GM12892 (cell line): Measurements from ENCODE around the gene PDSS2.
A peak's percentile ranks its signal among the peaks of the same experiment; 100 is the strongest.
"Not testable (repeated sequence)": the region's sequence is repeated elsewhere in the genome, so short reads cannot be mapped to it uniquely, and the experiment has no call there.

ENCODE experiments used
- DNase-seq: peaks from one replicate; pipeline ENCODE4 v3.0.0; 2011; ENCODE audit not compliant: insufficient read length
- FAIRE-seq: peaks from 2 replicates; lab custom pipeline; 2011; peaks lifted over from hg19 to GRCh38; lab: Jason Lieb, UNC
- POLR2A ChIP-seq: IDR thresholded peaks from 2 replicates; pipeline ENCODE4 v1.6.1; 2011; ENCODE audit warnings: low read depth, low read length, control low read depth
- POLR2AphosphoS5 ChIP-seq: IDR thresholded peaks from 2 replicates; pipeline ENCODE4 v1.6.1; 2011; ENCODE audit warnings: low read depth, low read length, control low read depth
- TAF1 ChIP-seq: IDR thresholded peaks from 2 replicates; pipeline ENCODE4 v1.6.1; 2011; ENCODE audit warnings: low read depth, mild to moderate bottlenecking, control low read depth, low read length, borderline replicate concordance

PDSS2 gene

DNA sequence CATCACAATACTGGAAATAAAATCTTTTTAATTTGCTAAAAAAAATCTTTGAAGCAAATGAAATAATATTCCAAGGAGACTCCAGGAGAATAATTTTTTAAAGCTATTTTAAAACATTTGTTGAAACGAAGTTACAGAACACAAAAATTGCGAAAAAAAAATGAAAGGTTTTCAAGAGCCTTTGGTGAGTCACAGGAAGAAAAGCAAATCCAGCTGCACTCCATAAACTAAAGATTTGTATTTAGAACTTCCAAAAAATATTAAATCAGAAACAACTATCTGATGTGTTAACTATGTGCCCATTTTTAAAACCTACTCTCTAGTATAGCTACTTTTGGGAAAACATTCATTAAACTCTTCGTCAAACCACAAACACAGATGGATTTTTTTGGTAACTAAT, 23.6 kb downstream of the PDSS2 start:
- DNase-seq = no peak
- FAIRE-seq = no peak

DNA sequence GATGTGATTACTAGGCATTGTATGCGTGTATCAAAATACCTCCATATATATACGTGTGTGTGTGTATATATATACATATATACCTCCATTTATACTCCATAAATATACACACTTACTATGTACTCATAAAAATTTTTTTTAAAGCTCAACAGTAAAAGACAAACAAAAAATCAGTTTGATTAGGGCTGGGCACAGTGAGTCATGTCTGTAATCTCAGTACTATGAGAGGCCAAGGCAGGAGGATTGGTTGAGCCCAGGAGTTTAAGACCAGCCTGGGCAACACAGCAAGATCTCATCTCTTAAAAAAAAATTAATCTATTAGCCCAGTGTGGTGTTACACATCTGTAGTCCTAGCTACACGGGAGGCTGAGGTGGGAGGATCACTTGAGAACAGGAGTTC, 24.6 kb downstream of the PDSS2 start:
- TF ChIP-seq POLR2AphosphoS5 = no peak
- no peak for TF ChIP-seq POLR2A
- TF ChIP-seq TAF1 = no peak
- no peak for DNase-seq
- FAIRE-seq = peak; percentile 14

More for the DNA sequence above, 23.6 kb downstream of the PDSS2 start:
- TF ChIP-seq POLR2AphosphoS5 (no peak), TAF1 (no peak), POLR2A (no peak)

DNA sequence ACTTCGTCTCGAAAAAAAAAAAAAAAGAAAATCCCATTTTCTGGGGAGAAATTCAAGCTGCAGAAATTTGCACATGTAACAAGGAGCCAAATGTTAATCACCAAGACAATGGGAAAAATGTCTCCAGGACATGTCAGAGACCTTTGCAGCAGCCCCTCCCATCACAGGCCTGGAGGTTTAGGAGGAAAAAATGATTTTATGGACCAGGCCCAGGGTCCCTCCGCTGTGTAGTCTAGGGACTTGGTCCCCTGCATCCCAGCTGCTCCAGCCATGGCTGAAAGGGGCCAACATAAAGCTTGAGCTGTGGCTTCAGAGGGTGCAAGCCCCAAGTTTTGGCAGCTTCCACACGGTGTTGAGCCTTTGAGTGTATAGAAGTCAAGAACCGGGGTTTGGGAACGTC, 33.4 kb downstream of the PDSS2 start:
- FAIRE-seq, DNase-seq: not testable (repeated sequence)

DNA sequence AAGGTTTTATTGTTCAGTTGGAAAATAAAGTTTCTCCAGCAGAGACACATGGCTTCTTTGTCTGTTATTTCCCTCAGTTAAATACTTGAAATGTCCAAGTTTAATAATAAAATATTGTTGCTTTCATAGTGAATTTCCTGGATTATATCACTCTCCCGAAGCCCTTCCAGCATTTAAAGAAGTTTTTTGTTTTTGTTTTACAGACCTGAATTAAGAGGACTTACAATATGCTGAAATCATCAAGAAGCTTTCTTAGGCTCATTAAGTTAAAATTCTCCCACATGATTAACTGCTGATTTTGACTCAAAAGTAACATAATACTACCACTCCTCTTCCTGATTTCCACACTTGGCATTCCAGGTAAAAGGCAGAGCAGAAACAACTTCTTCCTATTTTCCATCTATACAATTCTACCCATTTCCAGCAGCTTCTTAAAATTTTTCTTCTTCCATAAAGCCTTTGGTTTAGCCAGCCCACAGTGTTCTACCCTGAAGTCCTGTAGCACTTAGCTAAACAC, 35.8 kb downstream of the PDSS2 start:
- DNase-seq (no peak), FAIRE-seq (no peak)
- TF ChIP-seq TAF1 = no peak
- no peak for TF ChIP-seq POLR2AphosphoS5
- no peak for TF ChIP-seq POLR2A

DNA sequence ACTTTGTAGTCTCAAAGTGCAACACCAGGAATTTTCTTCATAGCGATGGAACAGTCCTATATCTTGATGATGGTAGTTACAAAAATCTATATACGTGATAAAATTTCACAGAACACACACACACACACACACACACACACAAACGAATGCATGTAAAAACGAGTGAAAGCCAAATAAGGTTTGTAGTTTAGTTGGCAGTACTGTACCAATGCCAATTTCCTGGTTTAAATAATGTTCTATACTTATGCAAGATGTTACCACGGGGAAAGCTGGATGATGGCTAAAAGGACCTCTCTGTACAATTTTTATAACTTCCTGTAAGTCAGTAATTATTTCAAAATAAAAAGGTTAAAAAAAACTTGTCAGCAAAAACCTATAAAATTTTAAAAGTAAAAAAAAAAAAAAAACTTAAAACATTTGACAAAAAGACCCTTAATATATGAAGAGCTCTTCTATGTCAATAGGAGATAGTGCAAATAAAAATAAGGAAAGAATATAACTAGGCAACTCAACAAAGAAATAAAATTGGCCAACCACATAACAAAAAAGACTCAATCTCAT, 37.6 kb downstream of the PDSS2 start:
- TF ChIP-seq POLR2A (no peak), POLR2AphosphoS5 (no peak), TAF1 (no peak)
- DNase-seq (no peak), FAIRE-seq (no peak)

DNA sequence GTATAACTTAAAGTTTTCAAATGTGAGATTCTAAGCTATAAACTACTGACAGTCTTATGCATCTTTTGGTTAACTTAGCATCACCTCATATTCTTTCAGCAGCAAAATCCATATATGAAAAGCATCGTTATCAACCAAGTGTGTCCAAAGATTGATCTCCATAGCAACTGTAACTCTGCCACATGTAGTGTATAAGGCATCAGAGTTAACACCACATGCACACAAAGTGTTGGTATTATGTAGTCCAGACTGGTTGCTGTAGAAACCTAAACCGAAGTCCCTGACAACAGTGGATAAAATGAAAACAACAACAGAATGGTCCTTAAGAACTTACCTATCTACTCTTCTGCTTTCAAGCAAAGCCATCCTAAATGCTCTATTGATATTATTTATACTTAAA, 39.6 kb downstream of the PDSS2 start:
- DNase-seq (no peak), FAIRE-seq (peak; percentile 67)
- TF ChIP-seq TAF1 = no peak
- TF ChIP-seq POLR2AphosphoS5 = no peak
- TF ChIP-seq POLR2A = no peak

DNA sequence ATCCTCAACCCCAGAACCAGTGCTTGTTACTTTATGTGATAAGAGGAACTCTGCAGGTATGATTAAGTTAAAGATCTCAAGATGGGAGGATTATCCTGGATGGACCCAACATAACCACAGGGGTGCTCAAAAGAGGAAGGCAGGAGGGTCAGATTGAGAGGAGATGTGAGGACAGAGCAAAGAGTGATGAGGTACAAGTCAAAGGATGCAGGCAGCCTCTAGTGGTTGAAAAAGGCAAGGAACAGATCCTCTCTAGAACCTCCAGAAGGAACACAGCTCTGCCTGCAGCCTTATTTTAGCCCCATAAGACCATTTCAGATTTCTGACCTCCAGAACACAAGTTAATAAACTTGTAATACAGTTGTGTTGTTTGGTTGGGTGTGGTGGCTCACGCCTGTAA, 41.2 kb downstream of the PDSS2 start:
- FAIRE-seq (no peak), DNase-seq (no peak)
- TF ChIP-seq POLR2A = no peak
- no peak for TF ChIP-seq TAF1
- no peak for TF ChIP-seq POLR2AphosphoS5

DNA sequence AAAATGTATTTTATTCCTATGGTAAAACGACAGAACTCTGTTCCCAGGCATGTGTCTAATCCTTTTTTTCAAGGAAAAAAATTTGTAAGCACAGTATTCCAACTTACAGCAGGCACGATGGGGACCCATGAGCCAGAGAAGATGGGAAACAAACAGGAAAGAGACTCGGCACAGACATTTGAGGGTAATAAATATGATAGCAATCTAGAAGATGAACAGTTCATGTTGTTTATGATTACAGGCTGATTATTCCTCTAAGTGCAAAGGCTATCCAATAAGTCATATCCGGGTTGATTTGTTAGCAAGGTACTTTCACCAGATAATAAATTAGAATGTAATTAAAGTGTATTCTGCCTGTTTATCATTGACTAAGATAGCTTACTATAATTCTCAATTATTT, 43.2 kb downstream of the PDSS2 start:
- no peak for DNase-seq

DNA sequence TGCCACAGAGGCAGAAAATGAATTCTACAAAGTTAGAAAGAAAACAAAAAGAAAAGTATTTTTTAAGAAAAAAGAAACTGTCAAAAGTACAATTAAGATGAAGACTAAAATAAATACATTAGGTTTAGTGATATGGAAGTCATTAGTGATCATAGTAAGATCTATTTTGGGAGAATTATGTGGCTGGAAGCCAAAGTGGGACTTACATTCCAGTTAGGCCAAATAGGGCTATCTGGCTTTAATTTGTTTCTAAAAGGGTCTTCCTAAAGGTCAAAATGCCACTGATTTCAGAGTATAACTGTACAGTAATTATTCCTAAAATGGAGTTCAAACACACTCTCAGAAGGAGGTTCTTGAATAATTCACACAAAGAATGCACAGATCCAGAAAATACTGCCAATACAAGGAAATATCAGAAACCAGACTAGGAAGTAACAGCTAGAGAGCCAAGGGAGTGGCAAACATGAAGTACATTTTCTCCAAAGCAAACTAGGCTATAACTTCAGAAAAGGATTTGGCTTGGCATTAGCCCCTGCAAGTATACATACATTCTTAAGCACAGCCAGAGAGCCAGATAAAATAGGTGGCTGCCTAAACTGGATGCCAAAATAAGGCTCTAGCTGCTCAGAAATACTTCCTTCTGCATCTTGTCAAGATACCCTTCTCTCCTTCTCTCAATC, 45.3 kb downstream of the PDSS2 start:
- DNase-seq = no peak
- TF ChIP-seq TAF1 = no peak
- no peak for TF ChIP-seq POLR2A
- no peak for TF ChIP-seq POLR2AphosphoS5
- no peak for FAIRE-seq

More for the DNA sequence above, 43.2 kb downstream of the PDSS2 start:
- no peak for FAIRE-seq
- no peak for TF ChIP-seq TAF1
- TF ChIP-seq POLR2A = no peak
- TF ChIP-seq POLR2AphosphoS5 = no peak

DNA sequence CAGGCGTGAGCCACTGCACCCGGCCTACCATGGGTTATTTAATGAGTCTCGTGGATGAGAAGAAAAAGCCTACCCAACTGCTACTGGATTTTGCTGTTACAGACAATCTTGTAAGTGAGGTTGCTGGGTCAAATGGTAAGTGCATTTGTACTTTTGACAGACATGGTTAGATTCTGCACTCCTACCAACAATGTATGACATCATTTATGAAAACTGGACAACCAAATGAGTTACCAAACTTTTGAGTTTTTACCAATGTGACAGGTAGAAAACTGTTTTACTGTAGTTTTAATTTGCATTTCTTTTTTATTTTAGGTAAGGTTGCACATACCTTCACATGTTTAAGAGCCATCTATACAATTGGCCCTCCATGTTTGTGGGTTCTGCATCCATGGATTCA, 48.2 kb downstream of the PDSS2 start:
- FAIRE-seq (no peak), DNase-seq (no peak)
- TF ChIP-seq TAF1 = no peak
- no peak for TF ChIP-seq POLR2A
- TF ChIP-seq POLR2AphosphoS5 = no peak

DNA sequence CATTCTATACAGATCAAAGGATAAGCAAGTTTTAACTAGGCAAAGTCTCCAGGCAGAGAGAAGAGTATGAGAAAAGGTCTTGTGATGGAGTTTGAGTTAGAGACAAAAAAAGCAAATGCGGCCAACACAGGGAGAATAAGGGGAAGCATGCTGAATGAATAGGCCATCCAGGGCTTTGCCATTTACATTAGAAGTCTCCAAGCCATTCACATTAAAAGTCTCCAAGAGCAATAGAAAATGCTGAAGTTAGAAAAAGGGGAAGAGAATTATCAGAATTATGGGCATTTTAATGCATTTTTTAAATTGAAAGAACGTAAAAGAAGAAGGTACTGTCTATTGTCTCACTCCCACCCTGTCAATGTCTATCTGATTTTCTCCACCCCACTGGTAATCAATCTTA, 49.4 kb downstream of the PDSS2 start:
- FAIRE-seq (no peak), DNase-seq (no peak)
- TF ChIP-seq POLR2A (no peak), POLR2AphosphoS5 (no peak), TAF1 (no peak)

DNA sequence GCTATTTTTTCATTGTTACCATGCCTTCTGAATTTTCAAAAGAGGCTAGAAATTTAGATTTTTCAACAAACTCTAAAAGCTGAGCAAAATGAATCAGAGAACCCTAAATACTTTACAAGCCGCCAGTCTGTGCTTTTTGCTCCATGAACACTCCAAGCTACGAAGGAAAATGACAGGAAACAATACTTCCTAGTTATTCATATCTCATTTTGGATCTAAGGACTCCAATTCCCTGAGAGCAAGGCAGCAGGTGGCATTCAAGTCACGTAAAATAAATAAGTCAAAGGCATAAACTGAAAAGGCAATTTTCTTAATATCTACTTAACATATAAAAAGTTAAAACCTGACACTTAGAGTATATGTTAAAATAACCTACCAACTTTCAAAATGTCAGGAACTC, 50.6 kb downstream of the PDSS2 start:
- DNase-seq (no peak), FAIRE-seq (no peak)
- TF ChIP-seq POLR2A = no peak
- no peak for TF ChIP-seq POLR2AphosphoS5
- no peak for TF ChIP-seq TAF1

DNA sequence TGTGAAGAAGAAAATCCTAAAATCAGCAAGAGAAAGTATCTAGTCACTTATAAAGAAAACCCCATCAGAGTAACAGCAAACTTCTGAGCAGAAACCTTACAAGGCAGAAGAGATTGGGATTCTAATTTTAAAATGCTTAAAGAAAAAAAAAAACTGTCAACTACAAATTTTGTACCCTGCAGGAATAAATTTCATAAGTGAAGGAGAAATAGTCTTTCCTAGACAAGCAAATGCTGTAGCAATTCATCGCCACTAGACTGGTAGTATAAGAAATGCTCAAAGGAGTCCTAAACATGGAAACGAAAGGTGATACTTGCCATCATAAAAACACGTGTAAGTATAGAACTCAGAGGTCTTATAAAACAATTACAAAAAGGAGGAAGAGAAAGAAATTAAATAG, 54.4 kb downstream of the PDSS2 start:
- TF ChIP-seq POLR2A = no peak
- no peak for TF ChIP-seq POLR2AphosphoS5
- no peak for TF ChIP-seq TAF1
- FAIRE-seq = no peak

DNA sequence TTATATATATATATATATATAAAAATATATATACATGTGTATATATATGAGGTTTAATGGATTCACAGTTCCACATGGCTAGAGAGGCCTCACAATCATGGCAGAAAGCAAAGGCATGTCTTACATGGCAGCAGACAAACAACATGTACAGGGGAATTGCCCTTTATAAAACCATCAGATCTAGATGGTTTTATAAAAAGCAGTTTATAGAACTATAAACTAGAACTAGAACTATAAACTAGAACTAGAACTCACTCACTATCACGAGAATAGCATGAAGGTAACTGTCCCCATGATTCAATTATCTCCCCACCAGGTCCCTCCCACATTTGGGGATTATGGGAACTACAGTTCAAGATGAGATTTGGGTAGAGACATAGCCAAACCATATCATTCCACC, 56.8 kb downstream of the PDSS2 start:
- no peak for DNase-seq
- FAIRE-seq = no peak
- no peak for TF ChIP-seq TAF1

More for the DNA sequence above, 54.4 kb downstream of the PDSS2 start:
- no peak for DNase-seq
